ENCODE results near the gene SPATA24. TPM values are rescaled to one million over a fixed set of nuclear protein-coding genes. Genes with fewer than 3 reads are reported as not detected.
"Not testable (repeated sequence)": the region's sequence is repeated elsewhere in the genome, so short reads cannot be mapped to it uniquely, and the experiment has no call there.

SPATA24 gene
- total RNA-seq, 1 experiment from 2014 or later = 13.0 TPM

- Histone ChIP-seq H2AFZ (ENCODE audit: low read length) (no peak overlapping the region), H3K9ac (ENCODE audit: extremely low read depth, insufficient read length, low read length) (no peak overlapping the region)
- WGBS (ENCODE audit: extremely low coverage, insufficient read length, low lambda C conversion rate) = no CpG with 5 or more reads among the region's 4 CpGs
Measured at GRCh38 chr5:139443831-139444453, 40.1 kb upstream of the SPATA24 start.

DNA sequence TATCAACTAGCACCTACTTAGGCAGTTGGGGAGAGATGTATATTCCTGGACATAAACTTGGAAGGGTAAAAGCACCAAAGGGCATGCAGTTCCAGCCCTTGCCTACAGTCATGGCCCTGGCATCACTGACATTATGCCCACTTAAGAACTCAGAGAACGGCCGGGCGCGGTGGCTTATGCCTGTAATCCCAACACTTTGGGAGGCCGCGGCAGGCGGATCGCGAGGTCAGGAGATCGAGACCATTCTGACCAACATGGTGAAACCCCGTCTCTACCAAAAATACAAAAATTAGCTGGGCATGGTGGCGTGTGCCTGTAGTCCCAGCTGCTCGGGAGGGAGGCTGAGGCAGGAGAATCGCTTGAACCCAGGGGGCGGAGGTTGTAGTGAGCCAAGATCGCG is 36.5 kb upstream of the SPATA24 start:
- H3K9me3 Mint-ChIP-seq; H3K4me3 Mint-ChIP-seq; H3K9me3 ChIP-seq (ENCODE audit: control insufficient read depth, low read depth, low read length): not testable (repeated sequence)

More at GRCh38 chr5:139443831-139444453, 40.1 kb upstream of the SPATA24 start:
- peaks cover 3% of the 10 kb centered on the region for H3K27me3 Mint-ChIP-seq (ENCODE audit: low read depth)
- H2AK5ac ChIP-seq (ENCODE audit: insufficient read length, low read length) = no peak overlapping the region
- no peak for DNase-seq
- H3K4ac ChIP-seq (ENCODE audit: low read depth, low read length) = no peak overlapping the region
- no peaks in the 10 kb centered on the region for H3K36me3 Mint-ChIP-seq (ENCODE audit: insufficient read depth in 1 of 3, low read depth in 3 of 3)
- H3K79me1 ChIP-seq (ENCODE audit: insufficient read depth, low read depth, low read length, poor library complexity, severe bottlenecking) = no peaks in the 10 kb centered on the region
- no peaks in the 10 kb centered on the region for H3K27me3 ChIP-seq (ENCODE audit: insufficient read depth, low read length)
- no peaks in the 10 kb centered on the region for H3K9me3 Mint-ChIP-seq
- H4K5ac ChIP-seq (ENCODE audit: insufficient read length, low read depth, low read length) = no peak overlapping the region
- H2BK20ac ChIP-seq (ENCODE audit: low read depth, low read length, poor library complexity, severe bottlenecking) = no peak overlapping the region
- H2BK120ac ChIP-seq (ENCODE audit: low read depth, low read length, poor library complexity, severe bottlenecking) = no peak overlapping the region
- no peak overlapping the region for H3K18ac ChIP-seq (ENCODE audit: insufficient read length, low read depth, low read length)
- H3K23ac ChIP-seq (ENCODE audit: insufficient read length, low read depth, low read length) = no peak overlapping the region
- no peaks in the 10 kb centered on the region for H4K20me1 ChIP-seq (ENCODE audit: control insufficient read depth, insufficient read depth, insufficient read length)
- H3K4me1 Mint-ChIP-seq = peaks cover 15 to 21% of the 10 kb centered on the region in 2 experiments
- H4K8ac ChIP-seq (replicated peaks; ENCODE audit: insufficient read length, low read depth, low read length) = no peak overlapping the region
- H3K9me3 ChIP-seq (ENCODE audit: control insufficient read depth, low read depth, low read length) = no peaks in the 10 kb centered on the region
- H3K27ac ChIP-seq (ENCODE audit: insufficient read length, low read depth, low read length) = no peak overlapping the region
- H3K4me2 ChIP-seq (ENCODE audit: insufficient read depth, insufficient read length, low read length) = no peak overlapping the region
- no peak overlapping the region for H3K4me3 Mint-ChIP-seq
- no peak overlapping the region for H3K14ac ChIP-seq (ENCODE audit: insufficient read depth, low read length)
- H3K23me2 ChIP-seq (ENCODE audit: insufficient read length, low read depth, low read length, poor library complexity, severe bottlenecking) = no peaks in the 10 kb centered on the region
- H3K27ac Mint-ChIP-seq = no peak overlapping the region
- no peak overlapping the region for H2BK15ac ChIP-seq (ENCODE audit: low read depth, low read length)
- no peaks in the 10 kb centered on the region for H3K79me2 ChIP-seq (ENCODE audit: insufficient read depth, low read length)
- H4K91ac ChIP-seq (ENCODE audit: insufficient read length, low read depth, low read length) = no peak overlapping the region
- H3T11ph ChIP-seq (ENCODE audit: low read length) = no peak overlapping the region
- H3K56ac ChIP-seq (ENCODE audit: insufficient read length, low read depth, low read length) = no peak overlapping the region
- H2BK12ac ChIP-seq (ENCODE audit: insufficient read length, low read depth, low read length) = no peak overlapping the region
- H2BK5ac ChIP-seq (ENCODE audit: insufficient read length, low read length) = no peak overlapping the region
- H3K4me1 ChIP-seq (ENCODE audit: insufficient read depth, low read length) = no peaks in the 10 kb centered on the region
- TF ChIP-seq CTCF (conservative IDR thresholded peaks at IDR 0.05) = no peak

More for the DNA sequence above, 36.5 kb upstream of the SPATA24 start:
- not testable (repeated sequence) for H2AK5ac ChIP-seq (ENCODE audit: insufficient read length, low read length); H3K23ac ChIP-seq (ENCODE audit: insufficient read length, low read depth, low read length); H3K27me3 Mint-ChIP-seq (ENCODE audit: low read depth); H3K27me3 ChIP-seq (ENCODE audit: insufficient read depth, low read length); H3K4me2 ChIP-seq (ENCODE audit: insufficient read depth, insufficient read length, low read length); H3K79me2 ChIP-seq (ENCODE audit: insufficient read depth, low read length); H3K27ac ChIP-seq (ENCODE audit: insufficient read length, low read depth, low read length); DNase-seq; H4K20me1 ChIP-seq (ENCODE audit: control insufficient read depth, insufficient read depth, insufficient read length); H2BK120ac ChIP-seq (ENCODE audit: low read depth, low read length, poor library complexity, severe bottlenecking); H2BK15ac ChIP-seq (ENCODE audit: low read depth, low read length); H3K14ac ChIP-seq (ENCODE audit: insufficient read depth, low read length); H3K79me1 ChIP-seq (ENCODE audit: insufficient read depth, low read depth, low read length, poor library complexity, severe bottlenecking); H4K5ac ChIP-seq (ENCODE audit: insufficient read length, low read depth, low read length); H2AFZ ChIP-seq (ENCODE audit: low read length); H2BK5ac ChIP-seq (ENCODE audit: insufficient read length, low read length); H4K91ac ChIP-seq (ENCODE audit: insufficient read length, low read depth, low read length); H3T11ph ChIP-seq (ENCODE audit: low read length); H2BK20ac ChIP-seq (ENCODE audit: low read depth, low read length, poor library complexity, severe bottlenecking); H3K4ac ChIP-seq (ENCODE audit: low read depth, low read length); H3K56ac ChIP-seq (ENCODE audit: insufficient read length, low read depth, low read length); H4K8ac ChIP-seq (replicated peaks; ENCODE audit: insufficient read length, low read depth, low read length); H3K23me2 ChIP-seq (ENCODE audit: insufficient read length, low read depth, low read length, poor library complexity, severe bottlenecking); H2BK12ac ChIP-seq (ENCODE audit: insufficient read length, low read depth, low read length); H3K18ac ChIP-seq (ENCODE audit: insufficient read length, low read depth, low read length); H3K9ac ChIP-seq (ENCODE audit: extremely low read depth, insufficient read length, low read length); H3K4me1 ChIP-seq (ENCODE audit: insufficient read depth, low read length); H3K27ac Mint-ChIP-seq
- no CpG with 5 or more reads among the region's 17 CpGs for WGBS (ENCODE audit: extremely low coverage, insufficient read length, low lambda C conversion rate)
- Mint-ChIP-seq H3K4me1 (peaks cover 26 to 29% of the 10 kb centered on the region in 2 experiments), H3K36me3 (ENCODE audit: insufficient read depth in 1 of 3, low read depth in 3 of 3) (peaks cover 0 to 16% (median 6%) of the 10 kb centered on the region in 3 experiments; a peak in 6 of 7 replicates)
